Stomach (tissue), 4 donors: ENCODE results near the gene VPS8.

ENCODE experiments used
- CTCF ChIP-seq, 7 experiments: fragments of 450-650 bp in 4 of 7; fragments of 200-600 bp in 3 of 7; sonication (generic) in 3 of 7; IDR thresholded peaks; one replicate each; pipeline ENCODE4 v1.5.1; 2016 to 2019; ENCODE audit warnings: antibody characterized with exemption in 7 of 7, control low read depth in 2 of 7, mild to moderate bottlenecking in 1 of 7
- EP300 ChIP-seq: sonication (generic); formaldehyde crosslinking; IDR thresholded peaks from one replicate; pipeline ENCODE4 v1.6.1; 2017; ENCODE audit warnings: antibody characterized with exemption
- POLR2A ChIP-seq, 4 donors: fragments of 450-650 bp; IDR thresholded peaks; one replicate each; pipeline ENCODE4 v1.6.1; 2016; ENCODE audit warnings: antibody characterized with exemption in 4 of 4, control low read depth in 2 of 4, mild to moderate bottlenecking in 1 of 4, moderate library complexity in 1 of 4

DNA sequence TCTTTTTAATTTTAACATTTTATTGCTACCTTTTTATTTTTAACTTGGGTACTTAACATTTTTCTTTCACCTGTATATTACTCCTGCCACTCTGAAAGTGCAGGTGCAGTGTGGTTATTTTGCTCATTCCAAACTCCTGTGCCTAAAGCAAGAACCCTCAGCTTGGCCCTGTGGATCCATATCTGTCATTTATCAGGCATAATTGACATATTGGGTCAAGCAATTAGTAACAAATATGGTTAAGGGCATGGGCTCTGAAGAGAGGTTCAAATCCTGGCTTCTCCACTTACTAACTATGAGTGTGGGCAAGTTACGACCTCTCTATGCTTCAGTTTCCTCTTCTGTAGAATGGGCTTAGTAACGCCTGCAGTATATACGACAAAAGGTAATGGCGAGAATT is 9.8 kb upstream of the VPS8 start:
- TF ChIP-seq POLR2A (IDR thresholded peaks at IDR 0.05) (no peak), CTCF (IDR thresholded peaks at IDR 0.05) (no peak), EP300 (no peak)
